KMS-11 (cell line): Measurements from ENCODE around the gene ADAMTSL5.
"Not testable (repeated sequence)": the region's sequence is repeated elsewhere in the genome, so short reads cannot be mapped to it uniquely, and the experiment has no call there.

Source experiments
- H2AFZ ChIP-seq: fragments of 200-600 bp; sonication (generic); 2 replicates; pipeline ENCODE4 v1.6.1; 2016; ENCODE audit warnings: antibody characterized with exemption, mixed run types, low read depth
- H3K27ac ChIP-seq: fragments of 200-600 bp; sonication (generic); 2 replicates; pipeline ENCODE4 v1.6.1; 2016; ENCODE audit warnings: mild to moderate bottlenecking, mixed run types
- H3K27me3 ChIP-seq: fragments of 200-600 bp; sonication (generic); 2 replicates; pipeline ENCODE4 v1.6.1; 2017; ENCODE audit warnings: mild to moderate bottlenecking, low read depth, mixed run types, moderate library complexity; ENCODE audit not compliant: insufficient read depth
- H3K36me3 ChIP-seq: fragments of 200-600 bp; sonication (generic); 2 replicates; pipeline ENCODE4 v1.6.1; 2017; ENCODE audit warnings: mild to moderate bottlenecking, mixed run types; ENCODE audit not compliant: insufficient read depth
- H3K4me1 ChIP-seq: fragments of 200-600 bp; sonication (generic); 2 replicates; pipeline ENCODE4 v1.6.1; 2016; ENCODE audit warnings: mild to moderate bottlenecking, low read depth, mixed run types; ENCODE audit not compliant: poor library complexity, severe bottlenecking
- H3K4me2 ChIP-seq: fragments of 200-600 bp; sonication (generic); 2 replicates; pipeline ENCODE4 v1.7.0; 2016; ENCODE audit warnings: mild to moderate bottlenecking, mixed run types
- H3K4me3 ChIP-seq: fragments of 200-600 bp; sonication (generic); IDR thresholded peaks from 2 replicates; pipeline ENCODE4 v1.6.1; 2017; ENCODE audit warnings: low read depth, low read length, mixed read lengths; ENCODE audit not compliant: insufficient read depth
- H3K79me2 ChIP-seq: fragments of 200-600 bp; sonication (generic); 2 replicates; pipeline ENCODE4 v1.6.1; 2016; ENCODE audit warnings: low read depth, mixed run types; ENCODE audit not compliant: insufficient read depth
- H3K9ac ChIP-seq: fragments of 200-600 bp; sonication (generic); 2 replicates; pipeline ENCODE4 v1.6.1; 2016; ENCODE audit warnings: mild to moderate bottlenecking, mixed run types
- H4K20me1 ChIP-seq: fragments of 200-600 bp; sonication (generic); 2 replicates; pipeline ENCODE4 v1.6.1; 2016; ENCODE audit warnings: mild to moderate bottlenecking, mixed run types; ENCODE audit not compliant: insufficient read depth
- CTCF ChIP-seq: fragments of 200-600 bp; sonication (generic); conservative IDR thresholded peaks from 2 replicates; pipeline ENCODE4 v1.6.1; 2017; ENCODE audit warnings: low read depth, mild to moderate bottlenecking, antibody characterized with exemption, low read length, moderate library complexity, mixed read lengths

The ADAMTSL5 gene

GRCh38 chr19:1538978-1539377 is 26.2 kb upstream of the ADAMTSL5 start:
- Histone ChIP-seq H3K27me3 (peaks cover 73% of the 10 kb centered on the region), H3K79me2 (no peaks in the 10 kb centered on the region), H3K36me3 (no peaks in the 10 kb centered on the region), H2AFZ (no peak overlapping the region), H3K4me2 (no peak overlapping the region), H4K20me1 (no peaks in the 10 kb centered on the region), H3K27ac (no peak overlapping the region), H3K4me3 (no peak overlapping the region), H3K9ac (no peak overlapping the region), H3K4me1 (no peaks in the 10 kb centered on the region)
- TF ChIP-seq CTCF = no peak

- H4K20me1 ChIP-seq, H3K4me1 ChIP-seq, H3K79me2 ChIP-seq, H3K27ac ChIP-seq, H3K4me3 ChIP-seq, H3K36me3 ChIP-seq, H3K9ac ChIP-seq, H2AFZ ChIP-seq, H3K4me2 ChIP-seq: not testable (repeated sequence)
- peaks cover 75% of the 10 kb centered on the region for H3K27me3 ChIP-seq
These were observed 22.9 kb upstream of the ADAMTSL5 start for GRCh38 chr19:1535699-1536098.

DNA sequence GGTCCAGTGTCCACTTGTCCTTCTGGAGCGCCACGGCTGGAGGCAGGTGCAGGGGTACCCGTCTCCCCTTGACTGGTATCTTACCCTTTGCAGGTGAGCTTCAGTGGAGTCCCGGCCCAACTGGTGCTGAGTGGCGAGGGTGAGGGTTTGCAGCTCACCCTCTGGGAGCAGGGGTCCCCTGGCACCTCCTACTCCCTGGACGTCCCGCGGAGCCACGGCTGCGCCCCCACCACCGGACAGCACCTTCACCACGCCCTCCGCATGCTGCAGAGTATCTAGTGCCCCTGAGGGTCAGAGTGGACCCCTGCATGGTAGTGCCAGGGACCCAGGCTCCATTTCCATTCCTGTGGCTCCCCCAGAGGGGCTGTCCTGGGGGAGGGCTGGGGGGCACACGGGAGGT is 22.2 kb upstream of the ADAMTSL5 start:
- Histone ChIP-seq H3K79me2 (no peaks in the 10 kb centered on the region), H3K9ac (no peak overlapping the region), H3K36me3 (no peaks in the 10 kb centered on the region), H3K27me3 (peaks cover 74% of the 10 kb centered on the region), H4K20me1 (no peaks in the 10 kb centered on the region), H2AFZ (no peak overlapping the region), H3K4me1 (no peaks in the 10 kb centered on the region), H3K27ac (no peak overlapping the region), H3K4me3 (no peak overlapping the region), H3K4me2 (no peak overlapping the region)
- TF ChIP-seq CTCF = no peak

DNA sequence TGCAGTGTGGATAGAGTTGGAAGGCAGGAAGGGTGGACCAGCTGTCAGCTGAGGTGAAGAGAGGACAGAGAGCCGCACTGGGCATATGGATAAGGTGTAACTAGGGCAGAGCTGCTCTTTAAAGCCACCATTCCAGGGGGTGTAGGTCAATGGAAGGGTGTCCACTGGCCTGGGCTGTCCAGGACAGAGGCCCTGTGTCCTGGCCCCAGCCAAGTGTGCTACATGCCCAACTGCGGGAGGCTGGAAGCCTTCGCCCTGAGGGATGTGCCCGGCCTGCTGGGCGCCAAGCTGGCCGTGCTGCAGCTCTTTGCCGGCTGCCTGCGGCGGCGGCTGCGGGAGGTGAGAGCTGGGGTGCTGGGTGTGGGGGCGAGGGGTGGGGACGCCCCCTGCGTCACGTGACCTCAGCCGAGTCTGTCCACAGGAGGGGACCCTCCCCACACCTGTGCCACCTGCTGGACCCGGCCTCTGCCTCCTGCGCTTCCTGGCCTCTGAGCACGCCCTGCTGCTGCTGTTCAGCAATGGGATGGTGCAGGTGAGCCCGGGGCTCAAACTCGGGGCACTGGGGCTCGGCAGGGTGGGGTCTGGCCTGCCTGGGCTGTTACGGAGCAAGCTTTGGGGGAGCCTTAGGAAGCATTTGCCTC is 20.8 kb upstream of the ADAMTSL5 start:
- no peak overlapping the region for H3K4me3 ChIP-seq
- H3K79me2 ChIP-seq = no peaks in the 10 kb centered on the region
- H3K4me1 ChIP-seq = no peaks in the 10 kb centered on the region
- no peaks in the 10 kb centered on the region for H4K20me1 ChIP-seq
- H3K4me2 ChIP-seq = no peak overlapping the region
- H3K9ac ChIP-seq = no peak overlapping the region
- H3K36me3 ChIP-seq = no peaks in the 10 kb centered on the region
- H3K27ac ChIP-seq = no peak overlapping the region
- H2AFZ ChIP-seq = no peak overlapping the region
- H3K27me3 ChIP-seq = peaks cover 75% of the 10 kb centered on the region
- TF ChIP-seq CTCF = no peak

- H3K36me3 ChIP-seq = no peaks in the 10 kb centered on the region
- no peak overlapping the region for H3K9ac ChIP-seq
- H3K4me1 ChIP-seq = no peaks in the 10 kb centered on the region
- H3K4me2 ChIP-seq = no peak overlapping the region
- no peaks in the 10 kb centered on the region for H3K79me2 ChIP-seq
- no peak overlapping the region for H3K4me3 ChIP-seq
- H3K27me3 ChIP-seq = peaks cover 64% of the 10 kb centered on the region
- no peak overlapping the region for H3K27ac ChIP-seq
- H4K20me1 ChIP-seq = no peaks in the 10 kb centered on the region
- no peak overlapping the region for H2AFZ ChIP-seq
- TF ChIP-seq CTCF = no peak
These were observed 19.2 kb upstream of the ADAMTSL5 start for GRCh38 chr19:1532003-1532402.
